ENCODE measurements around the gene SLC10A3.

The SLC10A3 gene

GRCh38 chrX:154483325-154483724, 7.1 kb downstream of the SLC10A3 start:
- DNase-seq (ENCODE audit: low read depth), result no peak

- no peak for DNase-seq (ENCODE audit: low read depth)
These were observed 7.6 kb downstream of the SLC10A3 start for GRCh38 chrX:154482786-154483185.

- no peak for DNase-seq (ENCODE audit: low read depth)
These were observed 8.4 kb downstream of the SLC10A3 start for GRCh38 chrX:154481911-154482601.

- DNase-seq (ENCODE audit: low read depth), result no peak
These were observed 9.2 kb downstream of the SLC10A3 start for GRCh38 chrX:154481195-154481594.

- DNase-seq (ENCODE audit: low read depth), result peak; percentile 81
These were observed 11.5 kb downstream of the SLC10A3 start, which contains the start of gene LAGE3 for GRCh38 chrX:154478728-154479622. Gene LAGE3 (minus strand): TSS chrX:154479281. CDS start chrX:154478915, 366 bp downstream.

GRCh38 chrX:154477891-154478477, 12.4 kb downstream of the SLC10A3 start:
- DNase-seq (ENCODE audit: low read depth), result no peak

- no peak for DNase-seq (ENCODE audit: low read depth)
These were observed 13.6 kb downstream of the SLC10A3 start for GRCh38 chrX:154476821-154477220.

- no peak for DNase-seq (ENCODE audit: low read depth)
These were observed 16.7 kb downstream of the SLC10A3 start for GRCh38 chrX:154473683-154474082.

- DNase-seq (ENCODE audit: low read depth), result no peak
These were observed 17.5 kb downstream of the SLC10A3 start for GRCh38 chrX:154472685-154473632.

DNA sequence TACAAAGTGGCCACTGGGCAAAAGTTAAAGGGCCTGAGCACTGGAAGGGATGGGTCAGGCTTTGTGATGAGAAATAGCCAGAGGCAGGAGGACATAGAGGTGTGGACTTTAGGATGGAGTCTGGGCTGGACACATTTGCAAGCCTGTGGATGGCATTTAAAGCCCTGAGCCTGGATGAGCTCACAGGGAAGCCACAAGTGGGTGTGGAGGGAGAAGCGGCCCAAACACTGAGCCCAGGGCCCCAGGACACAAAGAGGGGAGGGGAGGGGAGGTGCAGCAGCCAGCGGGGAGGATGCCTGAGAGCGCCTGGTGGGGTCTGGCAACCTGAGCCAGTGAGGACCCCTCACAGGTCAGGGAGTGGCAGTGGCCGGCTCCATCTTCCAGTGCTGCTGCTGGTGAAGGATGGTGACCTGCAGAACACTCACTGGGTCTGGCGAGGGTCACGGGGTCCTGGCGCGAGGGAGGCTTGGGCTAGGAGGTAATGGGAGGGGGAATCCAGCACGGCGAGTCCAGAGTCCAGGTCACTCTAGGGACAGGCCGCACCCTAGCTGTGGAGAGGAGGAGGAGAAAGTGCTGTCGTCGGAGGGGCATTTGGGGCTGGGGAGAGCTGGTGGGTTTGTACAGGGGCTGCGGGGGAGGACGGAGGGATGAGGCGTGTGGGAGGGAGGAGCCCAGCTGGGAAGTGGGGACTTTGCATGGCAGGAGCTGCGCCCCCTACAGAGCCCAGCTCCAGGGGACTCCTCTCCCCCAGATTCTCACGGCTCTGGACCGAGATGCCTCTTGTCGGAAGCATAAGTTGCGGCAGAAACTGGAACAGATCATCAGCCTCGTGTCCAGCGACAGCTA, 18.4 kb downstream of the SLC10A3 start:
- DNase-seq (ENCODE audit: low read depth), result no peak

DNA sequence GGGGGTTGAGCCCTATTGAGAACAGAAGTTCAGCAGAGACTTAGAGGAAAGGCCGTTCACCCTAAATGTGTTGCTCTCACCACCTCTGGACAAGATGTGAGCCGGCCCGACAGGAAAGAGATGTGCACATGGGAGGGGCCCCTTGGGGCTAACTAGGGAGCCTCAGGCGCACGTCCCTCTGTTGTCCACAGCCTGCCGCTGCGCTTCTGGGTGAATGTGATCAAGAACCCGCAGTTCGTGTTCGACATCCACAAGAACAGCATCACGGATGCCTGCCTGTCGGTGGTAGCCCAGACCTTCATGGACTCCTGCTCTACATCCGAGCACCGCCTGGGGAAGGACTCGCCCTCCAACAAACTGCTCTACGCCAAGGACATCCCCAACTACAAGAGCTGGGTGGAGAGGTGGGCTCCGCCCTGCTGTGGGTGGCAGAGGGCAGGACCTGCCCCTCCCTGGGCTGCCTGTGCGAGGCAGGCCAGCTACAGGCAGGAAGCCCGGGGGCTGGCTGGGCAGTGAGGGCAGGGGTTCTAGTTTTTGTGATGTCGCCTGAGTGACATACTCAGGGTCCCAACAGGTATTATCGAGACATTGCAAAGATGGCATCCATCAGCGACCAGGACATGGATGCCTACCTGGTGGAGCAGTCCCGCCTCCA, 19.4 kb downstream of the SLC10A3 start:
- no peak for DNase-seq (ENCODE audit: low read depth)

- no peak for DNase-seq (ENCODE audit: low read depth)
These were observed 20.0 kb downstream of the SLC10A3 start for GRCh38 chrX:154470434-154470833.

DNA sequence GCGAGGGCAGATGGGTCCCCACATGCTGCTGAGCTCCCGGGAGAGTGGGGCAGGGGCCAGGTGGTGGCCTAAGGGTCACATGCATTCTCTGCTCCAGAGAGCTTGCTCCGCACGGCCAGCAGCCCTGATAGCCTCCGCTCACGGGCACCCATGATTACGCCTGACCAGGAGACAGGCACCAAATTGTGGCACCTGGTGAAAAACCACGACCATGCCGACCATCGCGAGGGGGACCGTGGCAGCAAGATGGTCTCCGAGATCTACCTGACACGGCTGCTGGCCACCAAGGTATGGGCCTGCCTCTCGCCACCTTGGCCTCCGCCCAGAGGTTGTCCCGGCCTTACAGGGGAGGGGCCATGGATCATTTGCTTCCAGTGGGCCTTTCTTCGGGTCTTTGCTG, 20.5 kb downstream of the SLC10A3 start:
- DNase-seq (ENCODE audit: low read depth), result no peak

- DNase-seq (ENCODE audit: low read depth), result no peak
These were observed 21.3 kb downstream of the SLC10A3 start for GRCh38 chrX:154469114-154469513.

DNA sequence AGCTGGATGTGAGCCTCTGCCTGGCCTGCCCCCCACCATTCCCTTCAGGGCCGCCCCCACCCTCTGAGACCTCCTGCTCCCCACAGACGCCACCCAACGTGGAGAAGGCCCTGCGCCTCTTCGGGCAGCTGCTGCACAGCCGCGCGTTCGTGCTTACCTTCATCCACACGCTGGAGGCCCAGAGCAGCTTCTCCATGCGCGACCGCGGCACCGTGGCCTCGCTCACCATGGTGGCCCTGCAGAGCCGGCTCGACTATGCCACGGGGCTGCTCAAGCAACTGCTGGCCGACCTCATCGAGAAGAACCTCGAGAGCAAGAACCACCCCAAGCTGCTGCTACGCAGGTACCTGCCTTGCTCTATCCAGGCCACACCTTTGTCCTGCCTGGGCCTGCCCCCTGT, 22.2 kb downstream of the SLC10A3 start:
- no peak for DNase-seq (ENCODE audit: low read depth)

- DNase-seq (ENCODE audit: low read depth), result no peak
These were observed 22.9 kb downstream of the SLC10A3 start for GRCh38 chrX:154467556-154467955.

- DNase-seq (ENCODE audit: low read depth), result no peak
These were observed 23.5 kb downstream of the SLC10A3 start for GRCh38 chrX:154466907-154467306.

- no peak for DNase-seq (ENCODE audit: low read depth)
These were observed 24.4 kb downstream of the SLC10A3 start for GRCh38 chrX:154466036-154466435.

DNA sequence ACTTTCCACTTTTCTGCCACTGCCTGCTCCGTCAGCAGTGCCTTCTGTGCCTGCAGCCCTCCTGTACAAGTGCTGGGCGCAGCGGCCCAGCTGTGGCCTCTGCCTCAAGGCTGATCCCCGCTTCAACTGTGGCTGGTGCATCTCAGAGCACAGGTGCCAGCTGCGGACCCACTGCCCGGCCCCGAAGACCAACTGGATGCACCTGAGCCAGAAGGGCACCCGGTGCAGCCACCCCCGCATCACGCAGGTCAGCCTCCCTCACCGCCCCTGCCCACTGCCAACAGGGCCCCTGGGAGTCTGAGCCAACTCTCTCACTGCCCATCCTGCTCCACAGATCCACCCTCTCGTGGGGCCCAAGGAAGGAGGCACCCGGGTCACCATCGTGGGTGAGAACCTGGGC, 24.8 kb downstream of the SLC10A3 start:
- DNase-seq (ENCODE audit: low read depth), result no peak

DNA sequence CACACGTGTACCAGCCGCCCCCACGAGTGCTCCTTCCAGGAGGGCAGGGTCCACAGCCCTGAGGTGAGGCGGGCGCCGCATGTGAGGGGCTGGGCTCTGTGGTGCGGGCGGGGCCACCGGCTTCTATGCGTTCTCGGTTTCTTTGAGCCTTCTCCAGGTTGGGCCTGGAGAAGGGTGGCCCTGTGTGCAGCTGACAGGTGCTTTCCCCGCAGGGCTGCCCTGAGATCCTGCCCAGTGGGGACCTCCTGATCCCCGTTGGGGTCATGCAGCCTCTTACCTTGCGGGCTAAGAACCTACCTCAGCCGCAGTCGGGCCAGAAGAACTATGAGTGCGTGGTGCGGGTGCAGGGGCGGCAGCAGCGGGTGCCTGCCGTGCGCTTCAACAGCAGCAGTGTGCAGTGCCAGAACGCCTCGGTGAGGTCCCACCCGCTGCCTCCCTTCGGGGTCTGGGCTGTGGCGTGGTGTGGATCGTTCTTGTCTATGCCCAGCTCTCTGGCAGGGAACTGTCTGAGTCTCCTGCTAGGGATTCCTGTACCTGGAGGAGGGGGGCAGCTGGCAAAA, 25.5 kb downstream of the SLC10A3 start:
- DNase-seq (ENCODE audit: low read depth), result no peak

Measured in T-helper 22 cell (primary cell).